WTC11 (cell line): ENCODE measurements around the gene FANCL. TPM values are rescaled to one million over a fixed set of nuclear protein-coding genes. Genes with fewer than 3 reads are reported as not detected.

ENCODE experiments used
- ATAC-seq: fragments of 200-7000 bp; cut with Tn5 transposase; 2 replicates; pipeline ENCODE4 v1.10.0; 2021; ENCODE audit warnings: mild to moderate bottlenecking, moderate library complexity
- CTCF ChIA-PET: fragments of 300-600 bp; sonication (Branson Sonifier 250); formaldehyde crosslinking; loops from one replicate; lab custom pipeline; 2021; ENCODE audit warnings: antibody characterized with exemption; lab: Charles Lee
- POLR2A ChIA-PET: fragments of 350-600 bp; sonication (Branson Sonifier 250); formaldehyde crosslinking; loops from one replicate; lab custom pipeline; 2021; ENCODE audit warnings: antibody characterized with exemption; lab: Charles Lee
- DNase-seq: peaks from one replicate; pipeline ENCODE4 v3.0.0; 2021; ENCODE audit warnings: low spot score
- H3K27ac Mint-ChIP-seq: 2 replicates; pipeline ENCODE4 v1.8.0; 2021; ENCODE audit warnings: mixed read lengths
- H3K27me3 Mint-ChIP-seq: 2 replicates; pipeline ENCODE4 v1.8.0; 2021; ENCODE audit warnings: low read depth, mild to moderate bottlenecking, moderate library complexity, mixed read lengths
- H3K36me3 Mint-ChIP-seq: 2 replicates; pipeline ENCODE4 v1.8.0; 2021; ENCODE audit warnings: mixed read lengths
- H3K4me1 Mint-ChIP-seq: 2 replicates; pipeline ENCODE4 v1.8.0; 2022; ENCODE audit warnings: mixed read lengths
- H3K4me3 Mint-ChIP-seq: 2 replicates; pipeline ENCODE4 v1.8.0; 2021; ENCODE audit warnings: mild to moderate bottlenecking, moderate library complexity, mixed read lengths
- H3K9me3 Mint-ChIP-seq: 2 replicates; pipeline ENCODE4 v1.8.0; 2021; ENCODE audit warnings: mixed read lengths
- ESRRA ChIP-seq: sonication (generic); formaldehyde crosslinking; IDR thresholded peaks from 2 replicates; pipeline ENCODE4 v1.8.1; 2022; ENCODE audit warnings: mild to moderate bottlenecking, missing genetic modification reagents, borderline replicate concordance
- GABPB1 ChIP-seq: sonication (generic); formaldehyde crosslinking; IDR thresholded peaks from 2 replicates; pipeline ENCODE4 v1.8.1; 2023; ENCODE audit warnings: mild to moderate bottlenecking, missing genetic modification reagents
- GTF2I ChIP-seq: fragments of 250-450 bp; sonication (Bioruptor Pico); conservative IDR thresholded peaks from 2 replicates; pipeline ENCODE4 v1.4.0; 2021; ENCODE audit warnings: mild to moderate bottlenecking
- MXD4 ChIP-seq: fragments of 250-450 bp; sonication (Bioruptor Pico); IDR thresholded peaks from 2 replicates; pipeline ENCODE4 v1.8.0; 2021; ENCODE audit warnings: mild to moderate bottlenecking, moderate library complexity, borderline replicate concordance
- NR2C2 ChIP-seq: sonication (generic); formaldehyde crosslinking; IDR thresholded peaks from 2 replicates; pipeline ENCODE4 v1.8.0; 2022; ENCODE audit warnings: mild to moderate bottlenecking, missing genetic modification reagents
- ZBTB21 ChIP-seq: sonication (generic); formaldehyde crosslinking; IDR thresholded peaks from 2 replicates; pipeline ENCODE4 v1.8.1; 2023; ENCODE audit warnings: mild to moderate bottlenecking, missing genetic modification reagents, borderline replicate concordance
- ZNF138 ChIP-seq: sonication (generic); formaldehyde crosslinking; conservative IDR thresholded peaks from 2 replicates; pipeline ENCODE4 v1.8.1; 2022; ENCODE audit warnings: mild to moderate bottlenecking, moderate library complexity, missing genetic modification reagents
- ZNF219 ChIP-seq: sonication (generic); formaldehyde crosslinking; IDR thresholded peaks from 2 replicates; pipeline ENCODE4 v1.8.0; 2023; ENCODE audit warnings: missing genetic modification reagents, mild to moderate bottlenecking, borderline replicate concordance
- ZNF317 ChIP-seq: sonication (generic); formaldehyde crosslinking; IDR thresholded peaks from 2 replicates; pipeline ENCODE4 v1.8.1; 2023; ENCODE audit warnings: low read depth, mild to moderate bottlenecking, moderate library complexity, missing genetic modification reagents, borderline replicate concordance
- ZNF396 ChIP-seq: fragments of 250-450 bp; sonication (Bioruptor Pico); IDR thresholded peaks from 2 replicates; pipeline ENCODE4 v1.8.0; 2021; ENCODE audit warnings: mild to moderate bottlenecking, moderate library complexity, borderline replicate concordance
- ZNF671 ChIP-seq: fragments of 250-450 bp; sonication (Bioruptor Pico); IDR thresholded peaks from 2 replicates; pipeline ENCODE4 v1.8.0; 2021; ENCODE audit warnings: mild to moderate bottlenecking
- total RNA-seq: library from RNA; stranded (reverse); gene quantifications from 3 replicates; pipeline ENCODE4 v1.2.3, GENCODE V29; 2021
- TF ChIP-seq, protein P1 (sequence below): sonication (generic); formaldehyde crosslinking; IDR thresholded peaks from 2 replicates; pipeline ENCODE4 v1.8.0; 2022; ENCODE audit warnings: missing genetic modification reagents
- TF ChIP-seq, protein P2 (sequence below): fragments of 250-450 bp; sonication (Bioruptor Pico); IDR thresholded peaks from 2 replicates; pipeline ENCODE4 v2.1.2; 2022; ENCODE audit warnings: mild to moderate bottlenecking, moderate library complexity
- TF ChIP-seq, protein P3 (sequence below): sonication (generic); formaldehyde crosslinking; IDR thresholded peaks from 2 replicates; pipeline ENCODE4 v1.8.1; 2022; ENCODE audit warnings: mild to moderate bottlenecking, missing genetic modification reagents, moderate library complexity, borderline replicate concordance
- TF ChIP-seq, protein P4 (sequence below): sonication (generic); formaldehyde crosslinking; IDR thresholded peaks from 2 replicates; pipeline ENCODE4 v1.8.1; 2022; ENCODE audit warnings: low read depth, mild to moderate bottlenecking, moderate library complexity, missing genetic modification reagents, borderline replicate concordance
- TF ChIP-seq, protein P5 (sequence below): sonication (generic); formaldehyde crosslinking; IDR thresholded peaks from 2 replicates; pipeline ENCODE4 v1.8.1; 2023; ENCODE audit warnings: mild to moderate bottlenecking, missing genetic modification reagents
- TF ChIP-seq, protein P6 (sequence below): sonication (generic); formaldehyde crosslinking; IDR thresholded peaks from 2 replicates; pipeline ENCODE4 v1.8.0; 2023; ENCODE audit warnings: missing genetic modification reagents, mild to moderate bottlenecking, borderline replicate concordance
- TF ChIP-seq, protein P7 (sequence below): fragments of 250-450 bp; sonication (Bioruptor Pico); IDR thresholded peaks from 2 replicates; pipeline ENCODE4 v1.9.0; 2021; ENCODE audit warnings: mild to moderate bottlenecking

Gene FANCL
- total RNA-seq, 1 experiment from 2014 or later, result 38.8 TPM

DNA sequence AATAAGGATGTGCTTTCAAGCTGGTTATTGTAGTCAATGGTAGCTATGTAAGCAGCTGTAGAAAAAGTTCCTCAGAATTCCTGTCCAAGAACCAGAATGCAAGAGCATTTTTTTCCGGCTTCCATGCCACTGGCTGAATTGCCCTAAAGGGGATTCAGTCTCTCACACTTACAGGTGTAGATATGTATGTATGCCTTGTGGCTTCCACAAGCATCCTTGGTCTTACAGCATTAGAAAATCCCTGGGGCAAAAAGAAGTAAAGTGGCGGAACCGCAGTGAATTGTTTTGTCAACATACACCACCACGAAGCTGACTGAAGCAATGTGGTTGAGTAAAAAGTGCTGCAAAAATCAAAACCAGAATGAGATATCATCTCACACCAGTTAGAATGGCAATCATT, 54.6 kb downstream of the FANCL start:
- no peak for ATAC-seq
- peaks cover under 1% of the 10 kb centered on the region; the same call in 1 of the 2 replicates for H3K9me3 Mint-ChIP-seq
- POLR2A ChIA-PET, result no interaction called here
- DNase-seq, result no peak
- TF ChIP-seq ZNF671 (CRISPR knock-in tag) (no peak), ZNF396 (CRISPR knock-in tag) (no peak), MXD4 (CRISPR knock-in tag) (no peak), NR2C2 (no peak), GTF2I (CRISPR knock-in tag) (no peak), ESRRA (CRISPR knock-in tag) (no peak), GABPB1 (no peak), ZNF219 (no peak)
- TF ChIP-seq, protein P1, sequence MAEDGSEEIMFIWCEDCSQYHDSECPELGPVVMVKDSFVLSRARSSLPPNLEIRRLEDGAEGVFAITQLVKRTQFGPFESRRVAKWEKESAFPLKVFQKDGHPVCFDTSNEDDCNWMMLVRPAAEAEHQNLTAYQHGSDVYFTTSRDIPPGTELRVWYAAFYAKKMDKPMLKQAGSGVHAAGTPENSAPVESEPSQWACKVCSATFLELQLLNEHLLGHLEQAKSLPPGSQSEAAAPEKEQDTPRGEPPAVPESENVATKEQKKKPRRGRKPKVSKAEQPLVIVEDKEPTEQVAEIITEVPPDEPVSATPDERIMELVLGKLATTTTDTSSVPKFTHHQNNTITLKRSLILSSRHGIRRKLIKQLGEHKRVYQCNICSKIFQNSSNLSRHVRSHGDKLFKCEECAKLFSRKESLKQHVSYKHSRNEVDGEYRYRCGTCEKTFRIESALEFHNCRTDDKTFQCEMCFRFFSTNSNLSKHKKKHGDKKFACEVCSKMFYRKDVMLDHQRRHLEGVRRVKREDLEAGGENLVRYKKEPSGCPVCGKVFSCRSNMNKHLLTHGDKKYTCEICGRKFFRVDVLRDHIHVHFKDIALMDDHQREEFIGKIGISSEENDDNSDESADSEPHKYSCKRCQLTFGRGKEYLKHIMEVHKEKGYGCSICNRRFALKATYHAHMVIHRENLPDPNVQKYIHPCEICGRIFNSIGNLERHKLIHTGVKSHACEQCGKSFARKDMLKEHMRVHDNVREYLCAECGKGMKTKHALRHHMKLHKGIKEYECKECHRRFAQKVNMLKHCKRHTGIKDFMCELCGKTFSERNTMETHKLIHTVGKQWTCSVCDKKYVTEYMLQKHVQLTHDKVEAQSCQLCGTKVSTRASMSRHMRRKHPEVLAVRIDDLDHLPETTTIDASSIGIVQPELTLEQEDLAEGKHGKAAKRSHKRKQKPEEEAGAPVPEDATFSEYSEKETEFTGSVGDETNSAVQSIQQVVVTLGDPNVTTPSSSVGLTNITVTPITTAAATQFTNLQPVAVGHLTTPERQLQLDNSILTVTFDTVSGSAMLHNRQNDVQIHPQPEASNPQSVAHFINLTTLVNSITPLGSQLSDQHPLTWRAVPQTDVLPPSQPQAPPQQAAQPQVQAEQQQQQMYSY (CRISPR knock-in tag), result no peak
- TF ChIP-seq, protein P2, sequence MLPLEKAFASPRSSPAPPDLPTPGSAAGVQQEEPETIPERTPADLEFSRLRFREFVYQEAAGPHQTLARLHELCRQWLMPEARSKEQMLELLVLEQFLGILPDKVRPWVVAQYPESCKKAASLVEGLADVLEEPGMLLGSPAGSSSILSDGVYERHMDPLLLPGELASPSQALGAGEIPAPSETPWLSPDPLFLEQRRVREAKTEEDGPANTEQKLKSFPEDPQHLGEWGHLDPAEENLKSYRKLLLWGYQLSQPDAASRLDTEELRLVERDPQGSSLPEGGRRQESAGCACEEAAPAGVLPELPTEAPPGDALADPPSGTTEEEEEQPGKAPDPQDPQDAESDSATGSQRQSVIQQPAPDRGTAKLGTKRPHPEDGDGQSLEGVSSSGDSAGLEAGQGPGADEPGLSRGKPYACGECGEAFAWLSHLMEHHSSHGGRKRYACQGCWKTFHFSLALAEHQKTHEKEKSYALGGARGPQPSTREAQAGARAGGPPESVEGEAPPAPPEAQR, result no peak
- TF ChIP-seq, protein P3, sequence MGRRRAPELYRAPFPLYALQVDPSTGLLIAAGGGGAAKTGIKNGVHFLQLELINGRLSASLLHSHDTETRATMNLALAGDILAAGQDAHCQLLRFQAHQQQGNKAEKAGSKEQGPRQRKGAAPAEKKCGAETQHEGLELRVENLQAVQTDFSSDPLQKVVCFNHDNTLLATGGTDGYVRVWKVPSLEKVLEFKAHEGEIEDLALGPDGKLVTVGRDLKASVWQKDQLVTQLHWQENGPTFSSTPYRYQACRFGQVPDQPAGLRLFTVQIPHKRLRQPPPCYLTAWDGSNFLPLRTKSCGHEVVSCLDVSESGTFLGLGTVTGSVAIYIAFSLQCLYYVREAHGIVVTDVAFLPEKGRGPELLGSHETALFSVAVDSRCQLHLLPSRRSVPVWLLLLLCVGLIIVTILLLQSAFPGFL (CRISPR knock-in tag), result no peak
- H3K36me3 Mint-ChIP-seq, result peaks cover 42% of the 10 kb centered on the region
- no peaks in the 10 kb centered on the region for H3K4me1 Mint-ChIP-seq
- H3K4me3 Mint-ChIP-seq, result no peak overlapping the region
- H3K27ac Mint-ChIP-seq, result no peak overlapping the region
- H3K27me3 Mint-ChIP-seq, result no peaks in the 10 kb centered on the region
- CTCF ChIA-PET, result interaction anchor here (0.5 kb wide), 1 partner anchor 34 kb away, joined by 3 read pairs; no protein-coding TSS in a partner anchor

DNA sequence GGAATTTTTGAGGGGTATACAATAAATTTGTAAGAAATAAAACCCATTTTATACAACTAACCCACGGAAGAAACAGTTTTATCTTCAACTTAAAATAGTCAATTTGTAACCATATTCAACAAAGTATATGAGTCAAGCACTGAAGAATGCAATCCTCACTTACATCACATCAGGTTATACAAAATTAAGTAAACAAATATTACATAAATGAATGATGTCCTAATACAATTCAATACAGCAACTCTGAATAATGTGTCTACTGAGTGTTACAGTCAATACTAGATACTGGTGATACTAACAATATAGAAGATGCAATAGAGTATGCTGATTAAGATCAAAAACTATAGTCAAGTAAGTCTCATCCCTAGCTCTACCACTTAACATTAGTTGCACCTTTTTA, 58.6 kb downstream of the FANCL start:
- H3K27me3 Mint-ChIP-seq, result no peaks in the 10 kb centered on the region
- peaks cover 24% of the 10 kb centered on the region for H3K9me3 Mint-ChIP-seq
- ATAC-seq (no peak), DNase-seq (no peak)
- peaks cover 54% of the 10 kb centered on the region for H3K36me3 Mint-ChIP-seq
- CTCF ChIA-PET, result no interaction called here
- H3K4me1 Mint-ChIP-seq, result no peaks in the 10 kb centered on the region; the same call in 1 of the 2 replicates
- H3K4me3 Mint-ChIP-seq, result no peak overlapping the region
- POLR2A ChIA-PET, result no interaction called here
- no peak overlapping the region for H3K27ac Mint-ChIP-seq
- TF ChIP-seq, protein P4, sequence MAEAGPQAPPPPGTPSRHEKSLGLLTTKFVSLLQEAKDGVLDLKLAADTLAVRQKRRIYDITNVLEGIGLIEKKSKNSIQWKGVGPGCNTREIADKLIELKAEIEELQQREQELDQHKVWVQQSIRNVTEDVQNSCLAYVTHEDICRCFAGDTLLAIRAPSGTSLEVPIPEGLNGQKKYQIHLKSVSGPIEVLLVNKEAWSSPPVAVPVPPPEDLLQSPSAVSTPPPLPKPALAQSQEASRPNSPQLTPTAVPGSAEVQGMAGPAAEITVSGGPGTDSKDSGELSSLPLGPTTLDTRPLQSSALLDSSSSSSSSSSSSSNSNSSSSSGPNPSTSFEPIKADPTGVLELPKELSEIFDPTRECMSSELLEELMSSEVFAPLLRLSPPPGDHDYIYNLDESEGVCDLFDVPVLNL, result no peak
- TF ChIP-seq ZNF138 (no peak), ZBTB21 (CRISPR knock-in tag) (no peak), ZNF317 (no peak), ESRRA (CRISPR knock-in tag) (no peak), MXD4 (CRISPR knock-in tag) (no peak)
- TF ChIP-seq, protein P2, result no peak
- TF ChIP-seq, protein P5, sequence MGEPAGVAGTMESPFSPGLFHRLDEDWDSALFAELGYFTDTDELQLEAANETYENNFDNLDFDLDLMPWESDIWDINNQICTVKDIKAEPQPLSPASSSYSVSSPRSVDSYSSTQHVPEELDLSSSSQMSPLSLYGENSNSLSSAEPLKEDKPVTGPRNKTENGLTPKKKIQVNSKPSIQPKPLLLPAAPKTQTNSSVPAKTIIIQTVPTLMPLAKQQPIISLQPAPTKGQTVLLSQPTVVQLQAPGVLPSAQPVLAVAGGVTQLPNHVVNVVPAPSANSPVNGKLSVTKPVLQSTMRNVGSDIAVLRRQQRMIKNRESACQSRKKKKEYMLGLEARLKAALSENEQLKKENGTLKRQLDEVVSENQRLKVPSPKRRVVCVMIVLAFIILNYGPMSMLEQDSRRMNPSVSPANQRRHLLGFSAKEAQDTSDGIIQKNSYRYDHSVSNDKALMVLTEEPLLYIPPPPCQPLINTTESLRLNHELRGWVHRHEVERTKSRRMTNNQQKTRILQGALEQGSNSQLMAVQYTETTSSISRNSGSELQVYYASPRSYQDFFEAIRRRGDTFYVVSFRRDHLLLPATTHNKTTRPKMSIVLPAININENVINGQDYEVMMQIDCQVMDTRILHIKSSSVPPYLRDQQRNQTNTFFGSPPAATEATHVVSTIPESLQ (CRISPR knock-in tag), result no peak
- TF ChIP-seq, protein P6, sequence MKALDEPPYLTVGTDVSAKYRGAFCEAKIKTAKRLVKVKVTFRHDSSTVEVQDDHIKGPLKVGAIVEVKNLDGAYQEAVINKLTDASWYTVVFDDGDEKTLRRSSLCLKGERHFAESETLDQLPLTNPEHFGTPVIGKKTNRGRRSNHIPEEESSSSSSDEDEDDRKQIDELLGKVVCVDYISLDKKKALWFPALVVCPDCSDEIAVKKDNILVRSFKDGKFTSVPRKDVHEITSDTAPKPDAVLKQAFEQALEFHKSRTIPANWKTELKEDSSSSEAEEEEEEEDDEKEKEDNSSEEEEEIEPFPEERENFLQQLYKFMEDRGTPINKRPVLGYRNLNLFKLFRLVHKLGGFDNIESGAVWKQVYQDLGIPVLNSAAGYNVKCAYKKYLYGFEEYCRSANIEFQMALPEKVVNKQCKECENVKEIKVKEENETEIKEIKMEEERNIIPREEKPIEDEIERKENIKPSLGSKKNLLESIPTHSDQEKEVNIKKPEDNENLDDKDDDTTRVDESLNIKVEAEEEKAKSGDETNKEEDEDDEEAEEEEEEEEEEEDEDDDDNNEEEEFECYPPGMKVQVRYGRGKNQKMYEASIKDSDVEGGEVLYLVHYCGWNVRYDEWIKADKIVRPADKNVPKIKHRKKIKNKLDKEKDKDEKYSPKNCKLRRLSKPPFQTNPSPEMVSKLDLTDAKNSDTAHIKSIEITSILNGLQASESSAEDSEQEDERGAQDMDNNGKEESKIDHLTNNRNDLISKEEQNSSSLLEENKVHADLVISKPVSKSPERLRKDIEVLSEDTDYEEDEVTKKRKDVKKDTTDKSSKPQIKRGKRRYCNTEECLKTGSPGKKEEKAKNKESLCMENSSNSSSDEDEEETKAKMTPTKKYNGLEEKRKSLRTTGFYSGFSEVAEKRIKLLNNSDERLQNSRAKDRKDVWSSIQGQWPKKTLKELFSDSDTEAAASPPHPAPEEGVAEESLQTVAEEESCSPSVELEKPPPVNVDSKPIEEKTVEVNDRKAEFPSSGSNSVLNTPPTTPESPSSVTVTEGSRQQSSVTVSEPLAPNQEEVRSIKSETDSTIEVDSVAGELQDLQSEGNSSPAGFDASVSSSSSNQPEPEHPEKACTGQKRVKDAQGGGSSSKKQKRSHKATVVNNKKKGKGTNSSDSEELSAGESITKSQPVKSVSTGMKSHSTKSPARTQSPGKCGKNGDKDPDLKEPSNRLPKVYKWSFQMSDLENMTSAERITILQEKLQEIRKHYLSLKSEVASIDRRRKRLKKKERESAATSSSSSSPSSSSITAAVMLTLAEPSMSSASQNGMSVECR, result no peak
- TF ChIP-seq, protein P7, sequence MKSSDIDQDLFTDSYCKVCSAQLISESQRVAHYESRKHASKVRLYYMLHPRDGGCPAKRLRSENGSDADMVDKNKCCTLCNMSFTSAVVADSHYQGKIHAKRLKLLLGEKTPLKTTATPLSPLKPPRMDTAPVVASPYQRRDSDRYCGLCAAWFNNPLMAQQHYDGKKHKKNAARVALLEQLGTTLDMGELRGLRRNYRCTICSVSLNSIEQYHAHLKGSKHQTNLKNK, result no peak
